Activated CD4-positive, alpha-beta T cell treated with anti-CD3 and anti-CD28 coated beads for 4 hours (primary cell): ENCODE measurements around the gene IFRD2.
"Not testable (repeated sequence)": the region's sequence is repeated elsewhere in the genome, so short reads cannot be mapped to it uniquely, and the experiment has no call there.

Source experiments
- DNase-seq, 2 donors: peaks; one replicate each; pipeline ENCODE4 v3.0.0-alpha.2; 2020

Gene IFRD2

GRCh38 chr3:50246517-50246954 lies 45.7 kb downstream of the IFRD2 start:
- peak; percentile 79 to 86 for DNase-seq

- peak; percentile 94 to 97 for DNase-seq
Measured at GRCh38 chr3:50245831-50246516, 46.3 kb downstream of the IFRD2 start.

- DNase-seq: no peak
Measured at GRCh38 chr3:50245251-50245745, 46.9 kb downstream of the IFRD2 start.

- DNase-seq: not testable (repeated sequence)
Measured at GRCh38 chr3:50244813-50245212, 47.4 kb downstream of the IFRD2 start.

GRCh38 chr3:50243543-50243895 lies 48.7 kb downstream of the IFRD2 start:
- DNase-seq: no peak

GRCh38 chr3:50242851-50243542 lies 49.2 kb downstream of the IFRD2 start:
- peak; percentile 34 to 39 for DNase-seq

GRCh38 chr3:50242381-50242770 lies 49.9 kb downstream of the IFRD2 start:
- no peak for DNase-seq

GRCh38 chr3:50241713-50242380 lies 50.4 kb downstream of the IFRD2 start:
- DNase-seq: no peak

- no peak for DNase-seq
Measured at GRCh38 chr3:50241163-50241562, 51.1 kb downstream of the IFRD2 start.

GRCh38 chr3:50239649-50240048 lies 52.6 kb downstream of the IFRD2 start:
- DNase-seq: no peak

GRCh38 chr3:50238549-50239026 lies 53.6 kb downstream of the IFRD2 start:
- DNase-seq: no peak

- DNase-seq: peak; percentile 81 to 85
Measured at GRCh38 chr3:50237754-50238548, 54.3 kb downstream of the IFRD2 start.
